Karpas-422 (cell line): ENCODE results near the gene NAA60. TPM values are rescaled to one million over a fixed set of nuclear protein-coding genes. Genes with fewer than 3 reads are reported as not detected.
A peak's percentile ranks its signal among the peaks of the same experiment; 100 is the strongest.

Experiments used
- DNase-seq: peaks from one replicate; pipeline ENCODE4 v3.0.0-alpha.2; 2015
- H2AFZ ChIP-seq: fragments of 200-600 bp; sonication (generic); 2 replicates; pipeline ENCODE4 v1.6.1; 2014; ENCODE audit warnings: antibody characterized with exemption, low read length, mixed read lengths
- H3K27ac ChIP-seq: fragments of 200-600 bp; sonication (generic); 2 replicates; pipeline ENCODE4 v1.5.1; 2014; ENCODE audit warnings: mild to moderate bottlenecking, low read length, moderate library complexity
- H3K27me3 ChIP-seq: fragments of 200-600 bp; sonication (generic); 2 replicates; pipeline ENCODE4 v1.6.1; 2014; ENCODE audit warnings: low read length, mixed read lengths
- H3K36me3 ChIP-seq: fragments of 200-600 bp; sonication (generic); 2 replicates; pipeline ENCODE4 v1.6.1; 2014; ENCODE audit warnings: low read length, mixed read lengths; ENCODE audit not compliant: insufficient read depth
- H3K4me1 ChIP-seq: fragments of 200-600 bp; sonication (generic); 2 replicates; pipeline ENCODE4 v1.6.1; 2014; ENCODE audit warnings: mild to moderate bottlenecking, low read length, mixed read lengths
- H3K4me2 ChIP-seq: fragments of 200-600 bp; sonication (generic); 2 replicates; pipeline ENCODE4 v1.6.1; 2014; ENCODE audit warnings: low read length, low read depth, mild to moderate bottlenecking; ENCODE audit not compliant: poor library complexity, severe bottlenecking
- H3K4me3 ChIP-seq: fragments of 200-600 bp; sonication (generic); 2 replicates; pipeline ENCODE4 v1.5.1; 2014; ENCODE audit warnings: mild to moderate bottlenecking, antibody characterized with exemption, low read length, mixed read lengths
- H3K79me2 ChIP-seq: fragments of 200-600 bp; sonication (generic); 2 replicates; pipeline ENCODE4 v1.6.1; 2014; ENCODE audit warnings: mild to moderate bottlenecking, low read length, mixed read lengths
- H3K9ac ChIP-seq: fragments of 200-600 bp; sonication (generic); 2 replicates; pipeline ENCODE4 v1.6.0; 2014; ENCODE audit warnings: low read length
- H3K9me2 ChIP-seq: fragments of 200-600 bp; sonication (generic), shearing (Covaris generic); replicated peaks from 2 replicates; pipeline ENCODE4 v1.6.0; 2014; ENCODE audit warnings: mild to moderate bottlenecking, low read length, moderate library complexity; ENCODE audit not compliant: insufficient read depth
- H3K9me3 ChIP-seq: fragments of 300-700, 200-600 bp; sonication (generic); 2 replicates; pipeline ENCODE4 v1.6.1; 2014; ENCODE audit warnings: low read length, mixed read lengths
- H4K20me1 ChIP-seq: fragments of 200-600 bp; sonication (generic); 2 replicates; pipeline ENCODE4 v1.6.1; 2014; ENCODE audit warnings: mild to moderate bottlenecking, antibody characterized with exemption, low read length, low read depth; ENCODE audit not compliant: insufficient read depth
- small RNA-seq: library from RNA; depleted of rRNA; stranded (forward); fragments of <200 nt; gene quantifications from one replicate; pipeline ENCODE3, GENCODE V24; 2014
- total RNA-seq: library from RNA; depleted of rRNA; stranded (reverse); fragments of >200 nt; shearing (Covaris generic); gene quantifications from 2 replicates; pipeline ENCODE4 v1.2.3, GENCODE V29; 2014; ENCODE audit warnings: low replicate concordance; rRNA removed

Gene NAA60
- total RNA-seq, 1 experiment from 2014 or later, result 15.1 TPM

- H3K27me3 ChIP-seq, result no peaks in the 10 kb centered on the region
- no peaks in the 10 kb centered on the region for H3K4me1 ChIP-seq
- H3K9me3 ChIP-seq, result no peaks in the 10 kb centered on the region
- H3K27ac ChIP-seq, result no peak overlapping the region
- no peaks in the 10 kb centered on the region for H3K79me2 ChIP-seq
- H4K20me1 ChIP-seq, result no peaks in the 10 kb centered on the region
- H3K36me3 ChIP-seq, result peaks cover 8% of the 10 kb centered on the region; the same call in 1 of the 2 replicates
- no peak overlapping the region for H3K4me2 ChIP-seq
- no peaks in the 10 kb centered on the region for H3K9me2 ChIP-seq
- H3K9ac ChIP-seq, result no peak overlapping the region
- DNase-seq, result no peak
- no peak overlapping the region for H2AFZ ChIP-seq
- H3K4me3 ChIP-seq, result no peak overlapping the region
These were observed 84.9 kb downstream of the NAA60 start for GRCh38 chr16:3528406-3528805.

DNA sequence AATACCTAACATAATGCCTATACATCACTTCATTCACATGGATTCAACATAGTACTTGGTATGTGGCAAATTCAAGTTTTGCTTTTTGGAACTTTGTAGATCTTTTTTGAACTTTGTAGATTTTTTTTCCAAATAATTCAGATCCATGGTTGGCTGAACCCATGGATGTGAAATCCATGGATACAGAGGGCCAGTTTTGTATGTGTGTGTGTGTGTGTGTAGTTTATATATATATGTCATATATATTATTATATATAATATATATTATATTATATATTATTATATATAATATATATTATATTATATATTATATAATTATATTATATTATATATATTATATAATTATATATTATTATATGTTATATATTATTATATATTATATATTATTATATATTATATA, 85.7 kb downstream of the NAA60 start:
- peaks cover 8% of the 10 kb centered on the region; the same call in 1 of the 2 replicates for H3K36me3 ChIP-seq
- no peak overlapping the region for H3K4me3 ChIP-seq
- H3K27ac ChIP-seq, result no peak overlapping the region
- DNase-seq, result no peak
- no peaks in the 10 kb centered on the region for H3K9me3 ChIP-seq
- no peak overlapping the region for H2AFZ ChIP-seq
- no peaks in the 10 kb centered on the region for H3K4me1 ChIP-seq
- H4K20me1 ChIP-seq, result no peaks in the 10 kb centered on the region
- H3K9me2 ChIP-seq, result no peaks in the 10 kb centered on the region
- no peak overlapping the region for H3K4me2 ChIP-seq
- no peak overlapping the region for H3K9ac ChIP-seq
- H3K27me3 ChIP-seq, result no peaks in the 10 kb centered on the region
- H3K79me2 ChIP-seq, result no peaks in the 10 kb centered on the region

DNA sequence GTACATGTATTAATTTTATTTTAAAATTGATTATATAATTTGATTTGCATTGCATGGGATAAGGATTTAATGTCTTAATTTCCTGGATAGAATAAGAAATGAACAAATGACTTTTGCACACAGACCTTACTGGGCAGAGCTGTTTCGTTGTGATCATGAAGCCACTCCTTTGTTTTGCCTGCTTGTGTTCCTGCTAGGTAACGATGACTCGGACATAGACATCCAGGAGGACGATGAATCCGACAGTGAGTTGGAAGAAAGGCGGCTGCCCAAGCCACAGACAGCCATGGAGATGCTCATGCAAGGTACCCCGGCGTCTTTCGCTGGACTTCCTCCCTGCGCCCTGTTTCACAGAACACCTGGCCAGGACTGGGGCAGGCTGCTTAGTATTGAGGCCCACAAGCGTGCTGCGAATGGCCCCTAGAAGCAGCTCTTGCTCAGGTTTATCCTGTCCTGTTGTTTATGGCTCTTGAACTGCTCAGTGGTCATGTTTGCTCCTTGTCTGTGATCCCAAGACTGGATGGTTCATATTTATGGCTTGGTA, 87.0 kb downstream of the NAA60 start:
- DNase-seq, result no peak
- H3K27me3 ChIP-seq, result no peaks in the 10 kb centered on the region
- H3K36me3 ChIP-seq, result peaks cover 8% of the 10 kb centered on the region; the same call in 1 of the 2 replicates
- no peaks in the 10 kb centered on the region for H3K9me2 ChIP-seq
- no peaks in the 10 kb centered on the region for H3K4me1 ChIP-seq
- no peaks in the 10 kb centered on the region for H4K20me1 ChIP-seq
- H3K79me2 ChIP-seq, result no peaks in the 10 kb centered on the region
- H3K27ac ChIP-seq, result no peak overlapping the region
- no peak overlapping the region for H2AFZ ChIP-seq
- H3K9me3 ChIP-seq, result no peaks in the 10 kb centered on the region
- no peak overlapping the region for H3K4me2 ChIP-seq
- H3K9ac ChIP-seq, result no peak overlapping the region
- no peak overlapping the region for H3K4me3 ChIP-seq

DNA sequence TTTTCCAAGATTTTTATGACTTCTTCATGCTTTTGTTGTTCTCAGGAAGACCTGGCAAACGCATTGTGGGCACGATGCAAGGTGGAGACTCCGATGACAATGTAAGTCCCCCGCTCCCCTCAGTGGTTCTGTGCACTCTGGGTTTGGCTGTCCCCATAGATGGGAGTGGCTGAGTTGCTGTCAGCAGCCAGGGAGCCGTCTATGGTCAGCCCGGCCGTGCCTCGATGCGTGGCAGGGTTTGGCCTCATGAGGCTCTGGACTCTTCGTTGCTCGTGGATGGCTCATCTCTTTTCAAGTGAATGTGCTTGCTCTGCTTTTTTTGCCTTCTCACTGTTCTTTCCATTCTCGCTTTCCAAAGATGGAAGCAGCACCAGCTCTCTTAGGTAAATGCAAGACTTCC, 89.3 kb downstream of the NAA60 start:
- peaks cover 8% of the 10 kb centered on the region; the same call in 1 of the 2 replicates for H3K36me3 ChIP-seq
- no peaks in the 10 kb centered on the region for H4K20me1 ChIP-seq
- H3K4me2 ChIP-seq, result no peak overlapping the region
- no peaks in the 10 kb centered on the region for H3K9me3 ChIP-seq
- no peak overlapping the region for H3K27ac ChIP-seq
- H3K4me1 ChIP-seq, result peaks cover 13% of the 10 kb centered on the region
- no peaks in the 10 kb centered on the region for H3K27me3 ChIP-seq
- DNase-seq, result no peak
- no peaks in the 10 kb centered on the region for H3K9me2 ChIP-seq
- no peaks in the 10 kb centered on the region for H3K79me2 ChIP-seq
- H3K9ac ChIP-seq, result no peak overlapping the region
- H3K4me3 ChIP-seq, result no peak overlapping the region
- no peak overlapping the region for H2AFZ ChIP-seq

DNA sequence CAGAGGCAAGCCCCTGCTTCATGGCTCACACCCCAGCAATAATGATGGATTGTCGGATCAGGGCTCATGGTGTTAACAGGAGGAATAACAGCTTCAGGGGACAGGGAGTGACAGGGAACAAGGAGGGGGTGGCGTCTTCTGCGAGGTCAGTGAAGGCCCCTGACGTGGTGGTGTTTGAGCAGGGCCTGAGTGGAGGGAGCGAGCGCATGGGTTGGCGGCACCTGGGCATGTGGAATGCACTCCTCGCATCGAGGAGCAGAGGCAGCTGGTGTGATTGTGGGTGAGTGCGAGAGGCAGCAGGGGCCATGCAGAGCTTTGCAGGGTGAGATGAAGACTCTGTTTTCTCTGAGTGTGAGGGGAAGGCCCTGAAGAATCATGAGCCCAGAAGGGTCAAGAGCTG, 90.6 kb downstream of the NAA60 start:
- H3K4me2 ChIP-seq, result no peak overlapping the region
- no peaks in the 10 kb centered on the region for H3K79me2 ChIP-seq
- H2AFZ ChIP-seq, result no peak overlapping the region
- peaks cover 13% of the 10 kb centered on the region for H3K4me1 ChIP-seq
- no peaks in the 10 kb centered on the region for H3K27me3 ChIP-seq
- no peaks in the 10 kb centered on the region; the same call in 1 of the 2 replicates for H3K36me3 ChIP-seq
- H3K27ac ChIP-seq, result no peak overlapping the region
- no peaks in the 10 kb centered on the region for H4K20me1 ChIP-seq
- no peaks in the 10 kb centered on the region for H3K9me3 ChIP-seq
- no peak overlapping the region for H3K4me3 ChIP-seq
- no peaks in the 10 kb centered on the region for H3K9me2 ChIP-seq
- DNase-seq, result no peak
- no peak overlapping the region for H3K9ac ChIP-seq

DNA sequence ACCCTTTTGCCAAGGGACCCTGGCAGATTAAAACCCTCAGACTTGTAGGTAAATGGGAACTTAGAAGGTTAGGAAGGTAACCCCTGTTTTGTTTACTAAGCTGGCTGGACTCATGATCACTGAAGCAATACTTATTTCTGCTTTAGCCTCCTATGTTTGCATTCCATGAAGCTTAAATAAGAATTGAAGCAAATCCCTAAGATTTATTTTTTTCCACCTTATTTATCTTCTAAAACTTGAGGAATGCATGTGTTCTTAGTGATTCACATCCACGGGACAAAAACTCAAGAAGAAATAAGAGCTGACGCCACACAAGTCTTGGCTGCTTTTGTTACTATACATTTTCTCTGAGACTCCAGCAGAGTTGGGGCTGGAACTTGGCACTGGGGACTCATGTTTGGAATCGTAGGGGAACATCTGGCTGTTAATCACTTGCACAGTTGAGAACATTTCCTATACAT, 92.8 kb downstream of the NAA60 start:
- H3K9ac ChIP-seq, result no peak overlapping the region
- H3K9me3 ChIP-seq, result no peaks in the 10 kb centered on the region

More for the DNA sequence above, 92.8 kb downstream of the NAA60 start:
- peaks cover 6% of the 10 kb centered on the region for H3K36me3 ChIP-seq
- H3K79me2 ChIP-seq, result no peaks in the 10 kb centered on the region
- H3K4me1 ChIP-seq, result peaks cover 13% of the 10 kb centered on the region
- no peaks in the 10 kb centered on the region for H3K9me2 ChIP-seq
- DNase-seq, result no peak
- peak overlapping the region; percentile 68 for H3K27ac ChIP-seq
- no peaks in the 10 kb centered on the region for H4K20me1 ChIP-seq
- H3K4me3 ChIP-seq, result no peak overlapping the region
- H2AFZ ChIP-seq, result no peak overlapping the region
- no peaks in the 10 kb centered on the region for H3K27me3 ChIP-seq
- peak overlapping the region; percentile 34 for H3K4me2 ChIP-seq

Small RNA genes within 50 kb of the gene (small RNA-seq; reads per million reads assigned to genes)
- not detected for gene MIR6126

Other genes starting within 250 kb of the NAA60 start
- 8.5 and 12.1 TPM in 2 replicates for gene ZNF200, start 208.5 kb upstream of the NAA60 start, total RNA-seq
- not detected in 2 replicates for gene MEFV, start 187.0 kb upstream of the NAA60 start, total RNA-seq
- gene ZNF263, start 160.2 kb upstream of the NAA60 start, total RNA-seq, result 26.6 and 45.7 TPM in 2 replicates
- gene TIGD7, start 138.2 kb upstream of the NAA60 start, total RNA-seq, result 2.8 and 4.1 TPM in 2 replicates
- 22.0 and 26.1 TPM in 2 replicates for gene ZNF75A, start 138.2 kb upstream of the NAA60 start, total RNA-seq
- 0.14 TPM in 1 of 2 replicates, not detected in the other for gene OR2C1, start 87.8 kb upstream of the NAA60 start, total RNA-seq
- 25.8 TPM in 2 replicates for gene ZSCAN32, start 42.7 kb upstream of the NAA60 start, total RNA-seq
- gene ZNF174, start 42.5 kb upstream of the NAA60 start, total RNA-seq, result 17.7 and 22.4 TPM in 2 replicates
- 1.3 and 3.1 TPM in 2 replicates for gene ZNF597, start 176 bp upstream of the NAA60 start, total RNA-seq
- gene C16orf90, start 51.8 kb downstream of the NAA60 start, total RNA-seq, result not detected in 2 replicates
- 21.6 and 29.4 TPM in 2 replicates for gene CLUAP1, start 57.3 kb downstream of the NAA60 start, total RNA-seq
- 22.4 and 31.5 TPM in 2 replicates for gene NLRC3, start 133.7 kb downstream of the NAA60 start, total RNA-seq
- gene SLX4, start 167.9 kb downstream of the NAA60 start, total RNA-seq, result 9.1 and 12.7 TPM in 2 replicates
- gene DNASE1, start 211.0 kb downstream of the NAA60 start, total RNA-seq, result 22.9 and 46.1 TPM in 2 replicates